HG02588 (cell line): ENCODE data around the gene TUSC2.

Source experiments
- ATAC-seq: cut with Tn5 transposase; IDR thresholded peaks from one replicate; pipeline ENCODE4 v1.9.1; 2021; ENCODE audit warnings: mild to moderate bottlenecking, moderate library complexity; ENCODE audit not compliant: unreplicated experiment

The TUSC2 gene

GRCh38 chr3:50327943-50328691 lies at the start of gene TUSC2:
TUSC2 (minus strand) TSS chr3:50328223; CDS start chr3:50328099, 124 bp downstream.
- peak; percentile 79 for ATAC-seq

GRCh38 chr3:50375258-50375931 lies 47.4 kb upstream of the TUSC2 start:
- ATAC-seq, result no peak

- no peak for ATAC-seq
Observed at GRCh38 chr3:50374363-50375257, 46.6 kb upstream of the TUSC2 start.

GRCh38 chr3:50373146-50374051 lies 45.4 kb upstream of the TUSC2 start:
- ATAC-seq, result no peak

- no peak for ATAC-seq
Observed at GRCh38 chr3:50372349-50372748, 44.3 kb upstream of the TUSC2 start.

- ATAC-seq, result no peak
Observed at GRCh38 chr3:50371133-50371685, 43.2 kb upstream of the TUSC2 start.

- ATAC-seq, result no peak
Observed at GRCh38 chr3:50370594-50370993, 42.6 kb upstream of the TUSC2 start.

GRCh38 chr3:50369012-50369670 lies 41.1 kb upstream of the TUSC2 start:
- ATAC-seq, result no peak

GRCh38 chr3:50365842-50366220 lies 37.8 kb upstream of the TUSC2 start:
- ATAC-seq, result no peak

- ATAC-seq, result peak; percentile 80
Observed at GRCh38 chr3:50365080-50365841, 37.2 kb upstream of the TUSC2 start.

- ATAC-seq, result peak; percentile 3
Observed at GRCh38 chr3:50364573-50365079, 36.6 kb upstream of the TUSC2 start.

- peak; percentile 14 for ATAC-seq
Observed at GRCh38 chr3:50359760-50360110, 31.7 kb upstream of the TUSC2 start.

- peak; percentile 95 for ATAC-seq
Observed at GRCh38 chr3:50358911-50359759, 31.1 kb upstream of the TUSC2 start, which contains the start of gene TMEM115. TMEM115 (minus strand) TSS chr3:50359521; CDS start chr3:50359063, 458 bp downstream.

GRCh38 chr3:50358355-50358910 lies 30.4 kb upstream of the TUSC2 start:
- no peak for ATAC-seq

GRCh38 chr3:50357481-50357880 lies 29.5 kb upstream of the TUSC2 start:
- no peak for ATAC-seq

- ATAC-seq, result no peak
Observed at GRCh38 chr3:50356553-50356952, 28.5 kb upstream of the TUSC2 start.

- no peak for ATAC-seq
Observed at GRCh38 chr3:50355829-50356552, 28.0 kb upstream of the TUSC2 start.
